Measurements from ENCODE around the gene RRAGB. TPM values are rescaled to one million over a fixed set of nuclear protein-coding genes. Genes with fewer than 3 reads are reported as not detected.
"Not testable (repeated sequence)": the region's sequence is repeated elsewhere in the genome, so short reads cannot be mapped to it uniquely, and the experiment has no call there.

Gene RRAGB
- total RNA-seq, 1 experiment from 2014 or later = 19.6 TPM

DNA sequence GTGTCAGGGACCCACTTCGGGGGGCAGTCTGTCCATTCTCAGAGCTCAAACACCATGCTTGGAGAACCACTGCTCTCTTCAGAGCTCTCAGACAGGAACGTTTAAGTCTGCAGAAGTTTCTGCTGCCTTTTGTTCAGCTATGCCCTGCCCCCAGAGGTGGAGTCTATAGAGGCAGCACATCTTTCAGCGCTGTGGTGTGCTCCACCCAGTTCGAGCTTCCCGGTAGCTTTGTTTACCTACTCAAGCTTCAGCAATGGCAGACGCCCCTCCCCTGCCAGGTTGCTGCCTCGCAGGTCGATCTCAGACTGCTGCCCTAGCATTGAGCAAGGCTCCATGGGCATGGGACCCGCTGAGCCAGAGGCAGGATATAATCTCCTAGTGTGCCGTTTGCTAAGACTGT is 29.0 kb upstream of the RRAGB start:
- H3K9me3 ChIP-seq (ENCODE audit: control insufficient read depth, insufficient read depth, low read depth, low read length); H3K27me3 ChIP-seq (ENCODE audit: control insufficient read depth, insufficient read depth, low read length); ATAC-seq; in situ Hi-C loops (cut with HindIII; ENCODE audit: low pct_unique_long_range_greater_than_20kb, low sequenced_read_pairs); BruUV-seq (replicated peaks); intact Hi-C loops (cut with micrococcal nuclease; ENCODE audit: unreplicated experiment); POLR2A ChIA-PET; H3K36me3 ChIP-seq (ENCODE audit: control insufficient read depth, insufficient read depth, low read length); H3K27ac ChIP-seq (ENCODE audit: low read length); CTCF ChIA-PET; H3K4me3 ChIP-seq (ENCODE audit: low read depth in 2 of 2, low read length in 2 of 2); H3K4me1 ChIP-seq (ENCODE audit: control insufficient read depth, insufficient read depth, low read length); DNase-seq (ENCODE audit: low read depth, low spot score): not testable (repeated sequence)

DNA sequence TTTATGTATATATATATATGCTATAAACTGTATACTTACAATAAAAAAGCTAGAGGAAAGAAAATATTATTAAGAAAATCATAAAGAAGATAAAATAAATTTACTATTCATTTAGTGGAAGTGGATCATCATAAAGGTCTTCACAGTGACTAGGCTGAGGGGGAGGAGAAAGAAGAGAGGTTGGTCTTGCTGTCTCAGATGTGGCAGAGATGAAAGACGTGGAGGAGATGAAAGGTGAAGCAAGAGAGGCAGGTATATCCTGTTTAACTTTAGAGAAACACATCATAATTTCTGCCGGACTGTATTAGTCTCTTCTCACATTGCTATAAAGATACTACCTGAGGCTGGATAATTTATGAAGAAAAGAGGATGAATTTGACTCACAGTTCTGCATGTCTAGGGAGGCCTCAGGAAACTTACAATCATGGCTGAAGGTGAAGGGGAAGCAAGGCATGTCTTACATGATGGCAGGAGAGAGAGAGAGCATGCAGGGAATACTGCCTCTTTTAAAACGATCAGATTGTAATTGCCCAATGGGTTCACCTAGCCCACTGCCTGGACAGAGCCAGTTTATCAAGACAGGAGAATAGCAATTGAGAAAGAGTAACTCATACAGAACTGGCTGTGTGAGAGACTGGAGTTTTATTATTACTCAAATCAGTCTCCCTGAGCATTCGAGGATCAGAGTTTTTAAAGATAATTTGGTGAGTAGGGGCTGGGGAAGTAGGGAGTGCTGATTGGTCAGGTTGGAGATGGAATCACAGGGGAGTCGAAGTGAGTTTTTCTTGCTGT is 22.1 kb upstream of the RRAGB start:
- H3K36me3 ChIP-seq (ENCODE audit: control insufficient read depth, insufficient read depth, low read length) = no peaks in the 10 kb centered on the region
- no TSS peak for BruUV-seq (replicated peaks)
- ATAC-seq = no peak
- POLR2A ChIA-PET = no interaction called here
- no peak for DNase-seq (ENCODE audit: low read depth, low spot score)
- no peak overlapping the region for H3K27ac ChIP-seq (ENCODE audit: low read length)
- intact Hi-C loops (cut with micrococcal nuclease; ENCODE audit: unreplicated experiment) (no loop called here), in situ Hi-C loops (cut with HindIII; ENCODE audit: low pct_unique_long_range_greater_than_20kb, low sequenced_read_pairs) (no loop called here)
- no peak overlapping the region for H3K4me3 ChIP-seq (ENCODE audit: low read depth in 2 of 2, low read length in 2 of 2)
- H3K4me1 ChIP-seq (ENCODE audit: control insufficient read depth, insufficient read depth, low read length) = no peaks in the 10 kb centered on the region
- CTCF ChIA-PET = no interaction called here
- no peaks in the 10 kb centered on the region for H3K27me3 ChIP-seq (ENCODE audit: control insufficient read depth, insufficient read depth, low read length)
- TF ChIP-seq TCF7L2 (IDR thresholded peaks at IDR 0.05; ENCODE audit: low read depth, low read length) (no peak), SIN3A (IDR thresholded peaks at IDR 0.05; ENCODE audit: borderline replicate concordance, insufficient read depth, low read depth, low read length) (no peak), POLR2AphosphoS5 (IDR thresholded peaks at IDR 0.05; ENCODE audit: low read depth, low read length) (no peak)
- TF ChIP-seq, protein P1, sequence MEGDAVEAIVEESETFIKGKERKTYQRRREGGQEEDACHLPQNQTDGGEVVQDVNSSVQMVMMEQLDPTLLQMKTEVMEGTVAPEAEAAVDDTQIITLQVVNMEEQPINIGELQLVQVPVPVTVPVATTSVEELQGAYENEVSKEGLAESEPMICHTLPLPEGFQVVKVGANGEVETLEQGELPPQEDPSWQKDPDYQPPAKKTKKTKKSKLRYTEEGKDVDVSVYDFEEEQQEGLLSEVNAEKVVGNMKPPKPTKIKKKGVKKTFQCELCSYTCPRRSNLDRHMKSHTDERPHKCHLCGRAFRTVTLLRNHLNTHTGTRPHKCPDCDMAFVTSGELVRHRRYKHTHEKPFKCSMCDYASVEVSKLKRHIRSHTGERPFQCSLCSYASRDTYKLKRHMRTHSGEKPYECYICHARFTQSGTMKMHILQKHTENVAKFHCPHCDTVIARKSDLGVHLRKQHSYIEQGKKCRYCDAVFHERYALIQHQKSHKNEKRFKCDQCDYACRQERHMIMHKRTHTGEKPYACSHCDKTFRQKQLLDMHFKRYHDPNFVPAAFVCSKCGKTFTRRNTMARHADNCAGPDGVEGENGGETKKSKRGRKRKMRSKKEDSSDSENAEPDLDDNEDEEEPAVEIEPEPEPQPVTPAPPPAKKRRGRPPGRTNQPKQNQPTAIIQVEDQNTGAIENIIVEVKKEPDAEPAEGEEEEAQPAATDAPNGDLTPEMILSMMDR (IDR thresholded peaks at IDR 0.05) = no peak
- TF ChIP-seq, protein P2, sequence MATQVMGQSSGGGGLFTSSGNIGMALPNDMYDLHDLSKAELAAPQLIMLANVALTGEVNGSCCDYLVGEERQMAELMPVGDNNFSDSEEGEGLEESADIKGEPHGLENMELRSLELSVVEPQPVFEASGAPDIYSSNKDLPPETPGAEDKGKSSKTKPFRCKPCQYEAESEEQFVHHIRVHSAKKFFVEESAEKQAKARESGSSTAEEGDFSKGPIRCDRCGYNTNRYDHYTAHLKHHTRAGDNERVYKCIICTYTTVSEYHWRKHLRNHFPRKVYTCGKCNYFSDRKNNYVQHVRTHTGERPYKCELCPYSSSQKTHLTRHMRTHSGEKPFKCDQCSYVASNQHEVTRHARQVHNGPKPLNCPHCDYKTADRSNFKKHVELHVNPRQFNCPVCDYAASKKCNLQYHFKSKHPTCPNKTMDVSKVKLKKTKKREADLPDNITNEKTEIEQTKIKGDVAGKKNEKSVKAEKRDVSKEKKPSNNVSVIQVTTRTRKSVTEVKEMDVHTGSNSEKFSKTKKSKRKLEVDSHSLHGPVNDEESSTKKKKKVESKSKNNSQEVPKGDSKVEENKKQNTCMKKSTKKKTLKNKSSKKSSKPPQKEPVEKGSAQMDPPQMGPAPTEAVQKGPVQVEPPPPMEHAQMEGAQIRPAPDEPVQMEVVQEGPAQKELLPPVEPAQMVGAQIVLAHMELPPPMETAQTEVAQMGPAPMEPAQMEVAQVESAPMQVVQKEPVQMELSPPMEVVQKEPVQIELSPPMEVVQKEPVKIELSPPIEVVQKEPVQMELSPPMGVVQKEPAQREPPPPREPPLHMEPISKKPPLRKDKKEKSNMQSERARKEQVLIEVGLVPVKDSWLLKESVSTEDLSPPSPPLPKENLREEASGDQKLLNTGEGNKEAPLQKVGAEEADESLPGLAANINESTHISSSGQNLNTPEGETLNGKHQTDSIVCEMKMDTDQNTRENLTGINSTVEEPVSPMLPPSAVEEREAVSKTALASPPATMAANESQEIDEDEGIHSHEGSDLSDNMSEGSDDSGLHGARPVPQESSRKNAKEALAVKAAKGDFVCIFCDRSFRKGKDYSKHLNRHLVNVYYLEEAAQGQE (IDR thresholded peaks at IDR 0.05; ENCODE audit: insufficient read depth in 1 of 2, low read depth in 2 of 2, low read length in 1 of 2) = no peak
- H3K9me3 ChIP-seq (ENCODE audit: control insufficient read depth, insufficient read depth, low read depth, low read length) = no peaks in the 10 kb centered on the region

DNA sequence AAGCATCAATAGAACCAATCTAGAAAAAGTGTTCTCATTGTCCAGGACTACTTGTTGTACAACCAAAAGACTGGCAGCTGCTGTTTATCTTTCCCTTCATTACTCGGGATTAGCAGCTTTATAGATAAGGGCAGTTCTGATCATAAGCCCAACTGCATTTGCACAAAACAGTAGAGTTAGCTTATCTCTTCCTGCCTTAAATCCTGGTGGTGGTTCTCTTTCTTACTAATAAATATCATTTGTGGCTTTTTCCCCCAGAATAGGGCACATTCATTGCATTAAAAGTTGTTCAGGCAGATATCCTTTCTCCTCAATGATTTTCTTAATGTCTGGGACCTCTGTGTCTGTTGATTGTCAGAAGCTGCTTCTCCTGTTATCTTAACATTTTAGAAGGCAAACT is 20.2 kb upstream of the RRAGB start:
- Histone ChIP-seq H3K27me3 (ENCODE audit: control insufficient read depth, insufficient read depth, low read length) (no peaks in the 10 kb centered on the region), H3K4me3 (ENCODE audit: low read depth in 2 of 2, low read length in 2 of 2) (no peak overlapping the region), H3K27ac (ENCODE audit: low read length) (no peak overlapping the region), H3K4me1 (ENCODE audit: control insufficient read depth, insufficient read depth, low read length) (no peaks in the 10 kb centered on the region), H3K36me3 (ENCODE audit: control insufficient read depth, insufficient read depth, low read length) (no peaks in the 10 kb centered on the region), H3K9me3 (ENCODE audit: control insufficient read depth, insufficient read depth, low read depth, low read length) (no peaks in the 10 kb centered on the region)
- ATAC-seq (no peak), DNase-seq (ENCODE audit: low read depth, low spot score) (no peak)
- no TSS peak for BruUV-seq (replicated peaks)
- TF ChIP-seq, protein P2 (IDR thresholded peaks at IDR 0.05; ENCODE audit: insufficient read depth in 1 of 2, low read depth in 2 of 2, low read length in 1 of 2) = no peak
- TF ChIP-seq SIN3A (IDR thresholded peaks at IDR 0.05; ENCODE audit: borderline replicate concordance, insufficient read depth, low read depth, low read length) = no peak
- no peak for TF ChIP-seq TCF7L2 (IDR thresholded peaks at IDR 0.05; ENCODE audit: low read depth, low read length)
- TF ChIP-seq POLR2AphosphoS5 (IDR thresholded peaks at IDR 0.05; ENCODE audit: low read depth, low read length) = no peak
- TF ChIP-seq, protein P1 (IDR thresholded peaks at IDR 0.05) = no peak
- ChIA-PET POLR2A (no interaction called here), CTCF (no interaction called here)
- intact Hi-C loops (cut with micrococcal nuclease; ENCODE audit: unreplicated experiment) (no loop called here), in situ Hi-C loops (cut with HindIII; ENCODE audit: low pct_unique_long_range_greater_than_20kb, low sequenced_read_pairs) (no loop called here)
